SK-N-SH treated with all-trans-retinoic acid at 6 μM for 48 hours (cell line): ENCODE results near the gene C17orf107.

Experiments used
- ATAC-seq: fragments of 200-7000 bp; cut with Tn5 transposase; 3 replicates; pipeline ENCODE4 v1.9.1; 2020; ENCODE audit warnings: mild to moderate bottlenecking, moderate library complexity
- ARNTL ChIP-seq: fragments of 450-650 bp; formaldehyde crosslinking; IDR thresholded peaks from 2 replicates; pipeline ENCODE4 v1.5.0; 2020; ENCODE audit warnings: low read depth, mild to moderate bottlenecking, moderate library complexity, borderline replicate concordance
- BACH2 ChIP-seq: fragments of 250-450 bp; sonication (Bioruptor Pico); IDR thresholded peaks from 2 replicates; pipeline ENCODE4 v1.9.0; 2021; ENCODE audit warnings: mild to moderate bottlenecking, borderline replicate concordance
- CSDC2 ChIP-seq: fragments of 250-450 bp; sonication (Bioruptor Pico); IDR thresholded peaks from 2 replicates; pipeline ENCODE4 v1.5.0; 2020; ENCODE audit warnings: mild to moderate bottlenecking, moderate library complexity
- ESRRG ChIP-seq: fragments of 250-450 bp; sonication (Bioruptor Pico); IDR thresholded peaks from 2 replicates; pipeline ENCODE4 v1.6.1; 2021; ENCODE audit warnings: mild to moderate bottlenecking
- GLIS3 ChIP-seq: fragments of 250-450 bp; sonication (Bioruptor Pico); IDR thresholded peaks from 2 replicates; pipeline ENCODE4 v1.5.0; 2020; ENCODE audit warnings: mild to moderate bottlenecking, moderate library complexity
- ISL1 ChIP-seq: fragments of 250-450 bp; sonication (Bioruptor Pico); IDR thresholded peaks from 2 replicates; pipeline ENCODE4 v2.1.2; 2022; ENCODE audit warnings: mild to moderate bottlenecking, moderate library complexity
- OSR1 ChIP-seq: fragments of 250-450 bp; sonication (Bioruptor Pico); IDR thresholded peaks from 2 replicates; pipeline ENCODE4 v1.8.0; 2022; ENCODE audit warnings: moderate library complexity, mild to moderate bottlenecking, inconsistent platforms
- PPARA ChIP-seq: fragments of 250-450 bp; sonication (Bioruptor Pico); IDR thresholded peaks from 2 replicates; pipeline ENCODE4 v1.5.0; 2020; ENCODE audit warnings: mild to moderate bottlenecking, borderline replicate concordance
- RARB ChIP-seq: fragments of 250-450 bp; sonication (Bioruptor Pico); IDR thresholded peaks from 2 replicates; pipeline ENCODE4 v1.8.0; 2021; ENCODE audit warnings: mild to moderate bottlenecking, moderate library complexity
- TCF4 ChIP-seq: fragments of 250-450 bp; sonication (Bioruptor Pico); IDR thresholded peaks from 2 replicates; pipeline ENCODE4 v1.8.0; 2021; ENCODE audit warnings: mild to moderate bottlenecking, moderate library complexity, borderline replicate concordance
- TOX ChIP-seq: fragments of 250-450 bp; sonication (Bioruptor Pico); IDR thresholded peaks from 2 replicates; pipeline ENCODE4 v1.8.0; 2021; ENCODE audit warnings: mild to moderate bottlenecking, moderate library complexity, borderline replicate concordance
- ZC3H10 ChIP-seq: fragments of 250-450 bp; sonication (Bioruptor Pico); IDR thresholded peaks from 2 replicates; pipeline ENCODE4 v1.5.1; 2021; ENCODE audit warnings: mild to moderate bottlenecking, moderate library complexity
- ZFP3 ChIP-seq: fragments of 250-450 bp; sonication (Bioruptor Pico); IDR thresholded peaks from 2 replicates; pipeline ENCODE4 v1.5.0; 2020; ENCODE audit warnings: mild to moderate bottlenecking, moderate library complexity
- ZFP30 ChIP-seq: fragments of 450-650 bp; formaldehyde crosslinking; IDR thresholded peaks from 2 replicates; pipeline ENCODE4 v1.5.0; 2022; ENCODE audit warnings: mild to moderate bottlenecking, moderate library complexity
- ZNF565 ChIP-seq: fragments of 450-650 bp; formaldehyde crosslinking; conservative IDR thresholded peaks from 2 replicates; pipeline ENCODE4 v1.5.0; 2020; ENCODE audit warnings: low read depth, mild to moderate bottlenecking, moderate library complexity
- ZNF70 ChIP-seq: fragments of 450-650 bp; formaldehyde crosslinking; IDR thresholded peaks from 2 replicates; pipeline ENCODE4 v1.5.0; 2020; ENCODE audit warnings: mild to moderate bottlenecking, moderate library complexity
- ZNF8 ChIP-seq: fragments of 450-650 bp; formaldehyde crosslinking; IDR thresholded peaks from 2 replicates; pipeline ENCODE4 v1.5.0; 2020; ENCODE audit warnings: mild to moderate bottlenecking, moderate library complexity
- TF ChIP-seq, protein P1 (sequence below): fragments of 250-450 bp; sonication (Bioruptor Pico); IDR thresholded peaks from 2 replicates; pipeline ENCODE4 v1.8.0; 2020; ENCODE audit warnings: mild to moderate bottlenecking, moderate library complexity, borderline replicate concordance
- TF ChIP-seq, protein P2 (sequence below): fragments of 250-450 bp; sonication (Bioruptor Pico); IDR thresholded peaks from 2 replicates; pipeline ENCODE4 v1.8.0; 2021; ENCODE audit warnings: low read depth, mild to moderate bottlenecking, moderate library complexity, borderline replicate concordance
- TF ChIP-seq, protein P3 (sequence below): fragments of 250-450 bp; sonication (Bioruptor Pico); IDR thresholded peaks from 2 replicates; pipeline ENCODE4 v1.5.1; 2021; ENCODE audit warnings: mild to moderate bottlenecking, moderate library complexity
- TF ChIP-seq, protein P4 (sequence below): fragments of 250-450 bp; sonication (Bioruptor Pico); IDR thresholded peaks from 2 replicates; pipeline ENCODE4 v1.5.1; 2020; ENCODE audit warnings: low read depth, mild to moderate bottlenecking, moderate library complexity
- TF ChIP-seq, protein P5 (sequence below): fragments of 250-450 bp; sonication (Bioruptor Pico); IDR thresholded peaks from 2 replicates; pipeline ENCODE4 v1.5.0; 2020; ENCODE audit warnings: mild to moderate bottlenecking, moderate library complexity

C17orf107 gene

DNA sequence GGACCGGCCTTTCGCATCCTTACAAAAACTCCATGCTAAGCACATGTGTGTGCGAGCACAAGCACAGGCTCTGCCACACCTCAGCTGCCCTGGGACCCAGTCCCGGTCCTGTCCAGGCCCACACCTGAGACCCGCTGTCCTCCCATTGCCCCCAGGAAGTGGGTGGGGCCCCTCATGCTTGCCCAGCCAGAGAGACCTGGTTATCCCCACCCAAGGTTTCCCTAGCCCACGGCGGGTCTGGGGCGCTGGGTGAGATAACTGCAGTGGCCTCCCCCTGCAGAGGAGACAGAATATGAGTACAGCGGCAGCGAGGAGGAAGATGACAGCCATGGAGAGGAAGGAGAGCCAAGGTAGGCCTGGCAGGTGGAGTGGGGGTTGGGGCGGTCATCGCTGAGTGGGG, 12.5 kb upstream of the C17orf107 start:
- ATAC-seq = no peak
- TF ChIP-seq ZFP3 (no peak), CSDC2 (CRISPR knock-in tag) (no peak), ZNF70 (CRISPR knock-in tag) (no peak), PPARA (CRISPR knock-in tag) (no peak), GLIS3 (CRISPR knock-in tag) (no peak), ZNF8 (CRISPR knock-in tag) (no peak), ESRRG (CRISPR knock-in tag) (no peak), ZC3H10 (no peak), TOX (CRISPR knock-in tag) (no peak)
- TF ChIP-seq, protein P1, sequence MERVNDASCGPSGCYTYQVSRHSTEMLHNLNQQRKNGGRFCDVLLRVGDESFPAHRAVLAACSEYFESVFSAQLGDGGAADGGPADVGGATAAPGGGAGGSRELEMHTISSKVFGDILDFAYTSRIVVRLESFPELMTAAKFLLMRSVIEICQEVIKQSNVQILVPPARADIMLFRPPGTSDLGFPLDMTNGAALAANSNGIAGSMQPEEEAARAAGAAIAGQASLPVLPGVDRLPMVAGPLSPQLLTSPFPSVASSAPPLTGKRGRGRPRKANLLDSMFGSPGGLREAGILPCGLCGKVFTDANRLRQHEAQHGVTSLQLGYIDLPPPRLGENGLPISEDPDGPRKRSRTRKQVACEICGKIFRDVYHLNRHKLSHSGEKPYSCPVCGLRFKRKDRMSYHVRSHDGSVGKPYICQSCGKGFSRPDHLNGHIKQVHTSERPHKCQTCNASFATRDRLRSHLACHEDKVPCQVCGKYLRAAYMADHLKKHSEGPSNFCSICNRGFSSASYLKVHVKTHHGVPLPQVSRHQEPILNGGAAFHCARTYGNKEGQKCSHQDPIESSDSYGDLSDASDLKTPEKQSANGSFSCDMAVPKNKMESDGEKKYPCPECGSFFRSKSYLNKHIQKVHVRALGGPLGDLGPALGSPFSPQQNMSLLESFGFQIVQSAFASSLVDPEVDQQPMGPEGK = no peak
- TF ChIP-seq, protein P2, sequence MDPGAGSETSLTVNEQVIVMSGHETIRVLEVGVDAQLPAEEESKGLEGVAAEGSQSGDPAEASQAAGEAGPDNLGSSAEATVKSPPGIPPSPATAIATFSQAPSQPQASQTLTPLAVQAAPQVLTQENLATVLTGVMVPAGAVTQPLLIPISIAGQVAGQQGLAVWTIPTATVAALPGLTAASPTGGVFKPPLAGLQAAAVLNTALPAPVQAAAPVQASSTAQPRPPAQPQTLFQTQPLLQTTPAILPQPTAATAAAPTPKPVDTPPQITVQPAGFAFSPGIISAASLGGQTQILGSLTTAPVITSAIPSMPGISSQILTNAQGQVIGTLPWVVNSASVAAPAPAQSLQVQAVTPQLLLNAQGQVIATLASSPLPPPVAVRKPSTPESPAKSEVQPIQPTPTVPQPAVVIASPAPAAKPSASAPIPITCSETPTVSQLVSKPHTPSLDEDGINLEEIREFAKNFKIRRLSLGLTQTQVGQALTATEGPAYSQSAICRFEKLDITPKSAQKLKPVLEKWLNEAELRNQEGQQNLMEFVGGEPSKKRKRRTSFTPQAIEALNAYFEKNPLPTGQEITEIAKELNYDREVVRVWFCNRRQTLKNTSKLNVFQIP (CRISPR knock-in tag) = no peak
- TF ChIP-seq, protein P3, sequence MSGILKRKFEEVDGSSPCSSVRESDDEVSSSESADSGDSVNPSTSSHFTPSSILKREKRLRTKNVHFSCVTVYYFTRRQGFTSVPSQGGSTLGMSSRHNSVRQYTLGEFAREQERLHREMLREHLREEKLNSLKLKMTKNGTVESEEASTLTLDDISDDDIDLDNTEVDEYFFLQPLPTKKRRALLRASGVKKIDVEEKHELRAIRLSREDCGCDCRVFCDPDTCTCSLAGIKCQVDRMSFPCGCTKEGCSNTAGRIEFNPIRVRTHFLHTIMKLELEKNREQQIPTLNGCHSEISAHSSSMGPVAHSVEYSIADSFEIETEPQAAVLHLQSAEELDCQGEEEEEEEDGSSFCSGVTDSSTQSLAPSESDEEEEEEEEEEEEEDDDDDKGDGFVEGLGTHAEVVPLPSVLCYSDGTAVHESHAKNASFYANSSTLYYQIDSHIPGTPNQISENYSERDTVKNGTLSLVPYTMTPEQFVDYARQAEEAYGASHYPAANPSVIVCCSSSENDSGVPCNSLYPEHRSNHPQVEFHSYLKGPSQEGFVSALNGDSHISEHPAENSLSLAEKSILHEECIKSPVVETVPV (CRISPR knock-in tag) = no peak
- TF ChIP-seq, protein P4, sequence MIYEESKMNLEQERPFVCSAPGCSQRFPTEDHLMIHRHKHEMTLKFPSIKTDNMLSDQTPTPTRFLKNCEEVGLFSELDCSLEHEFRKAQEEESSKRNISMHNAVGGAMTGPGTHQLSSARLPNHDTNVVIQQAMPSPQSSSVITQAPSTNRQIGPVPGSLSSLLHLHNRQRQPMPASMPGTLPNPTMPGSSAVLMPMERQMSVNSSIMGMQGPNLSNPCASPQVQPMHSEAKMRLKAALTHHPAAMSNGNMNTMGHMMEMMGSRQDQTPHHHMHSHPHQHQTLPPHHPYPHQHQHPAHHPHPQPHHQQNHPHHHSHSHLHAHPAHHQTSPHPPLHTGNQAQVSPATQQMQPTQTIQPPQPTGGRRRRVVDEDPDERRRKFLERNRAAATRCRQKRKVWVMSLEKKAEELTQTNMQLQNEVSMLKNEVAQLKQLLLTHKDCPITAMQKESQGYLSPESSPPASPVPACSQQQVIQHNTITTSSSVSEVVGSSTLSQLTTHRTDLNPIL (CRISPR knock-in tag) = no peak

DNA sequence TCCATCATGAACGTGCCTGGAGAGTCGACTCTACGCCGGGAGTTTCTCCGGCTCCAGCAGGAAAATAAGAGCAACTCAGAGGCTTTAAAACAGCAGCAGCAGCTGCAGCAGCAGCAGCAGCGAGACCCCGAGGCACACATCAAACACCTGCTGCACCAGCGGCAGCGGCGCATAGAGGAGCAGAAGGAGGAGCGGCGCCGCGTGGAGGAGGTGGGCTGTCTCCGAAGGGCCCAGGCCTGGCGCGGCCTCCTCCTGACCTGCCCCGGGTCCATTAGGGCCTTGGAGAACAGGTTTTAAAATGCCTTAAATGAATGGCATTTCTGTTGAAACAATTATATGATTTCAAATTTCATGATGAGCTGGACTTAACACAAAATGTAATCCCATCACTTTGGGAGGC, 11.8 kb upstream of the C17orf107 start:
- ATAC-seq = no peak
- TF ChIP-seq PPARA (CRISPR knock-in tag) (no peak), CSDC2 (CRISPR knock-in tag) (no peak), OSR1 (CRISPR knock-in tag) (no peak), ESRRG (CRISPR knock-in tag) (no peak), ZNF565 (CRISPR knock-in tag) (no peak), ARNTL (no peak), ZFP30 (CRISPR knock-in tag) (no peak), RARB (CRISPR knock-in tag) (no peak), GLIS3 (CRISPR knock-in tag) (no peak), ISL1 (CRISPR knock-in tag) (no peak), TCF4 (CRISPR knock-in tag) (no peak), ZNF8 (CRISPR knock-in tag) (no peak), BACH2 (CRISPR knock-in tag) (no peak)
- TF ChIP-seq, protein P5, sequence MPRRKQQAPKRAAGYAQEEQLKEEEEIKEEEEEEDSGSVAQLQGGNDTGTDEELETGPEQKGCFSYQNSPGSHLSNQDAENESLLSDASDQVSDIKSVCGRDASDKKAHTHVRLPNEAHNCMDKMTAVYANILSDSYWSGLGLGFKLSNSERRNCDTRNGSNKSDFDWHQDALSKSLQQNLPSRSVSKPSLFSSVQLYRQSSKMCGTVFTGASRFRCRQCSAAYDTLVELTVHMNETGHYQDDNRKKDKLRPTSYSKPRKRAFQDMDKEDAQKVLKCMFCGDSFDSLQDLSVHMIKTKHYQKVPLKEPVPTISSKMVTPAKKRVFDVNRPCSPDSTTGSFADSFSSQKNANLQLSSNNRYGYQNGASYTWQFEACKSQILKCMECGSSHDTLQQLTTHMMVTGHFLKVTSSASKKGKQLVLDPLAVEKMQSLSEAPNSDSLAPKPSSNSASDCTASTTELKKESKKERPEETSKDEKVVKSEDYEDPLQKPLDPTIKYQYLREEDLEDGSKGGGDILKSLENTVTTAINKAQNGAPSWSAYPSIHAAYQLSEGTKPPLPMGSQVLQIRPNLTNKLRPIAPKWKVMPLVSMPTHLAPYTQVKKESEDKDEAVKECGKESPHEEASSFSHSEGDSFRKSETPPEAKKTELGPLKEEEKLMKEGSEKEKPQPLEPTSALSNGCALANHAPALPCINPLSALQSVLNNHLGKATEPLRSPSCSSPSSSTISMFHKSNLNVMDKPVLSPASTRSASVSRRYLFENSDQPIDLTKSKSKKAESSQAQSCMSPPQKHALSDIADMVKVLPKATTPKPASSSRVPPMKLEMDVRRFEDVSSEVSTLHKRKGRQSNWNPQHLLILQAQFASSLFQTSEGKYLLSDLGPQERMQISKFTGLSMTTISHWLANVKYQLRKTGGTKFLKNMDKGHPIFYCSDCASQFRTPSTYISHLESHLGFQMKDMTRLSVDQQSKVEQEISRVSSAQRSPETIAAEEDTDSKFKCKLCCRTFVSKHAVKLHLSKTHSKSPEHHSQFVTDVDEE (CRISPR knock-in tag) = no peak
- TF ChIP-seq, protein P4 (CRISPR knock-in tag) = no peak
- TF ChIP-seq, protein P2 (CRISPR knock-in tag) = no peak
- TF ChIP-seq, protein P1 = no peak
- TF ChIP-seq, protein P3 (CRISPR knock-in tag) = no peak
